GM23248 (cell line): ENCODE results near the gene BDNF.

Source experiments
- EZH2 ChIP-seq: fragments of 200-600 bp; sonication (generic); IDR thresholded peaks from 2 replicates; pipeline ENCODE4 v1.6.1; 2018; ENCODE audit warnings: antibody characterized with exemption, mild to moderate bottlenecking; ENCODE audit not compliant: insufficient read depth, poor library complexity, severe bottlenecking
- EZH2phosphoT487 ChIP-seq: fragments of 200-600 bp; sonication (generic); IDR thresholded peaks from 2 replicates; pipeline ENCODE4 v1.6.1; 2018; ENCODE audit warnings: antibody characterized with exemption, moderate library complexity, mild to moderate bottlenecking, low read depth; ENCODE audit not compliant: insufficient read depth

DNA sequence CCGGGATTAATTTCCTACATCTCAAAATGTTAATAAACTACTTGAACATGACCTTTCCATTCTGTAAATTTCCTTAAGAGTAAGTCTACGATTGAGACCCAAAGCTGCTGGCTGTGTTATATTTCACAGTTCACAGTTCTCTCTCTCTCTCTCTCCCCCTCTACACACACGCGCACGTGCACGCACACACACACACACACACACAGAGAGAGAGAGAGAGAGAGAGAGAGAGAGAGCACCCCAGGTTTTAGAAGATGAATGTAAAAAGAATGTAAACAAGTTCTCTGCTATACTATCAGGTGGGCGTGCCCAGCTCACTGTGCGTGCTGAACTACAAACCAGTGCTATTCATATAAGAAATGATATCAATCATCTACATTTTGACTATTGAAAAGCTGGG, 3.3 kb downstream of the BDNF start:
- TF ChIP-seq EZH2phosphoT487 (no peak), EZH2 (no peak)
